Activated naive CD4-positive, alpha-beta T cell treated with anti-CD3 and anti-CD28 coated beads, Interleukin-2, amount 50 U/mL, for 72 hours (primary cell): ENCODE measurements around the gene NTN5. TPM values are rescaled to one million over a fixed set of nuclear protein-coding genes. Genes with fewer than 3 reads are reported as not detected.

Experiments used
- ATAC-seq, 2 donors: fragments of 150-1000 bp; cut with Tn5 transposase; 2 replicates each; pipeline ENCODE4 v1.10.0; 2021; ENCODE audit warnings: mild to moderate bottlenecking in 2 of 2, moderate library complexity in 2 of 2
- DNase-seq, 2 donors: peaks; one replicate each; pipeline ENCODE4 v3.0.0; 2021 to 2022; ENCODE audit warnings: low spot score in 2 of 2
- H3K27ac Mint-ChIP-seq, 2 donors: one replicate each; pipeline ENCODE4 v1.8.0; 2022; ENCODE audit warnings: mild to moderate bottlenecking in 2 of 2, mixed read lengths in 2 of 2
- H3K36me3 Mint-ChIP-seq, 2 donors: one replicate each; pipeline ENCODE4 v1.8.0; 2022; ENCODE audit warnings: mixed read lengths in 2 of 2
- H3K9me3 Mint-ChIP-seq, 2 donors: one replicate each; pipeline ENCODE4 v1.8.0; 2022; ENCODE audit warnings: mixed read lengths in 2 of 2
- total RNA-seq, 2 donors: library from RNA; stranded (reverse); gene quantifications; one replicate each; pipeline ENCODE4 v1.2.3, GENCODE V29; 2022

Gene NTN5
- total RNA-seq, 2 donors from 2014 or later = 1.6 to 2.5 TPM

GRCh38 chr19:48631225-48631624 is 41.6 kb downstream of the NTN5 start:
- H3K36me3 Mint-ChIP-seq = peaks cover 4 to 6% of the 10 kb centered on the region in 2 donors
- DNase-seq = no peak
- no peak for ATAC-seq
- H3K9me3 Mint-ChIP-seq = no peaks in the 10 kb centered on the region
- H3K27ac Mint-ChIP-seq = peak overlapping the region in 1 of 2 donors; percentile 93

GRCh38 chr19:48630296-48631063 is 42.3 kb downstream of the NTN5 start:
- Mint-ChIP-seq H3K9me3 (no peaks in the 10 kb centered on the region), H3K36me3 (peaks cover 4 to 6% of the 10 kb centered on the region in 2 donors), H3K27ac (peak overlapping the region in 1 of 2 donors; percentile 79)
- ATAC-seq (no peak), DNase-seq (no peak)

- Mint-ChIP-seq H3K27ac (peak overlapping the region; percentile 22 to 56), H3K36me3 (peaks cover 4 to 6% of the 10 kb centered on the region in 2 donors), H3K9me3 (no peaks in the 10 kb centered on the region)
- ATAC-seq (no peak), DNase-seq (peak in 1 of 2 donors; percentile 59)
Measured at GRCh38 chr19:48629599-48630295, 43.1 kb downstream of the NTN5 start.

- no peaks in the 10 kb centered on the region for H3K9me3 Mint-ChIP-seq
- DNase-seq (no peak), ATAC-seq (no peak)
- H3K27ac Mint-ChIP-seq = peak overlapping the region in 1 of 2 donors; percentile 56
- peaks cover 4 to 6% of the 10 kb centered on the region in 2 donors for H3K36me3 Mint-ChIP-seq
Measured at GRCh38 chr19:48629297-48629598, 43.6 kb downstream of the NTN5 start.

GRCh38 chr19:48628486-48629296 is 44.1 kb downstream of the NTN5 start:
- H3K36me3 Mint-ChIP-seq = peaks cover 8 to 10% of the 10 kb centered on the region in 2 donors
- peak overlapping the region; percentile 55 to 58 for H3K27ac Mint-ChIP-seq
- no peaks in the 10 kb centered on the region for H3K9me3 Mint-ChIP-seq
- ATAC-seq (no peak), DNase-seq (no peak)

GRCh38 chr19:48627865-48628314 is 44.9 kb downstream of the NTN5 start:
- DNase-seq (no peak), ATAC-seq (no peak)
- Mint-ChIP-seq H3K36me3 (peaks cover 12 to 14% of the 10 kb centered on the region in 2 donors), H3K9me3 (no peaks in the 10 kb centered on the region), H3K27ac (no peak overlapping the region)

GRCh38 chr19:48627201-48627864 is 45.5 kb downstream of the NTN5 start:
- Mint-ChIP-seq H3K27ac (no peak overlapping the region), H3K9me3 (no peaks in the 10 kb centered on the region), H3K36me3 (peaks cover 14 to 16% of the 10 kb centered on the region in 2 donors)
- ATAC-seq (peak in 1 of 2 donors; percentile 57), DNase-seq (no peak)

GRCh38 chr19:48625891-48626327 is 46.9 kb downstream of the NTN5 start:
- ATAC-seq (no peak), DNase-seq (no peak)
- H3K27ac Mint-ChIP-seq = no peak overlapping the region
- H3K9me3 Mint-ChIP-seq = no peaks in the 10 kb centered on the region
- peaks cover 23 to 27% of the 10 kb centered on the region in 2 donors for H3K36me3 Mint-ChIP-seq

GRCh38 chr19:48624791-48625723 is 47.8 kb downstream of the NTN5 start:
- DNase-seq (no peak), ATAC-seq (no peak)
- peaks cover 26 to 27% of the 10 kb centered on the region in 2 donors for H3K36me3 Mint-ChIP-seq
- H3K9me3 Mint-ChIP-seq = no peaks in the 10 kb centered on the region
- peak overlapping the region; percentile 86 to 93 for H3K27ac Mint-ChIP-seq

- peak; percentile 93 to 99 for DNase-seq
- peak overlapping the region; percentile 86 to 97 for H3K27ac Mint-ChIP-seq
- peak; percentile 82 to 83 for ATAC-seq
Measured at GRCh38 chr19:48624067-48624594, 48.7 kb downstream of the NTN5 start.

GRCh38 chr19:48623556-48624066 is 49.2 kb downstream of the NTN5 start:
- peak overlapping the region; percentile 86 to 97 for H3K27ac Mint-ChIP-seq
- ATAC-seq (no peak), DNase-seq (no peak)
- H3K9me3 Mint-ChIP-seq = no peaks in the 10 kb centered on the region
- H3K36me3 Mint-ChIP-seq = peaks cover 36 to 37% of the 10 kb centered on the region in 2 donors

More at GRCh38 chr19:48624067-48624594, 48.7 kb downstream of the NTN5 start:
- peaks cover 32 to 33% of the 10 kb centered on the region in 2 donors for H3K36me3 Mint-ChIP-seq
- H3K9me3 Mint-ChIP-seq = no peaks in the 10 kb centered on the region

GRCh38 chr19:48619692-48620585 is 52.9 kb downstream of the NTN5 start:
- DNase-seq = no peak

GRCh38 chr19:48618916-48619691 is 53.7 kb downstream of the NTN5 start, which contains the start of the genes RPL18 and SPHK2:
Gene RPL18, minus strand, starts transcription at chr19:48619178. Its CDS starts 35 bp downstream, at chr19:48619143.
Gene SPHK2, plus strand, starts transcription at chr19:48619506. Its CDS starts 1,009 bp downstream, at chr19:48620515.
- H3K9me3 Mint-ChIP-seq = no peaks in the 10 kb centered on the region
- peak; percentile 77 to 85 for ATAC-seq
- peaks cover 62% of the 10 kb centered on the region in 2 donors for H3K36me3 Mint-ChIP-seq
- H3K27ac Mint-ChIP-seq = peak within 1 kb of the TSS; percentile 95 to 100
- peak; percentile 94 to 95 for DNase-seq

More at GRCh38 chr19:48619692-48620585, 52.9 kb downstream of the NTN5 start:
- Mint-ChIP-seq H3K9me3 (no peaks in the 10 kb centered on the region), H3K27ac (peak overlapping the region; percentile 95 to 100), H3K36me3 (peaks cover 62% of the 10 kb centered on the region in 2 donors)
- no peak for ATAC-seq
